PFSK-1 (cell line): ENCODE measurements around the gene NPIPA3. TPM values are rescaled to one million over a fixed set of nuclear protein-coding genes. Genes with fewer than 3 reads are reported as not detected.
"Not testable (repeated sequence)": the region's sequence is repeated elsewhere in the genome, so short reads cannot be mapped to it uniquely, and the experiment has no call there.

ENCODE experiments used
- FOXP2 ChIP-seq: optimal IDR thresholded peaks from 2 replicates; pipeline ENCODE3; 2011; ENCODE audit warnings: borderline replicate concordance, control low read depth, inconsistent platforms; ENCODE audit not compliant: insufficient read depth; ENCODE audit errors: extremely low read length, extremely low read depth
- POLR2AphosphoS5 ChIP-seq: IDR thresholded peaks from 2 replicates; pipeline ENCODE4 v1.6.1; 2012; ENCODE audit warnings: low read depth, mild to moderate bottlenecking, control low read depth, low read length, moderate library complexity
- SIN3A ChIP-seq: IDR thresholded peaks from 2 replicates; pipeline ENCODE4 v1.6.1; 2012; ENCODE audit warnings: mild to moderate bottlenecking, low read length, moderate library complexity, borderline replicate concordance; ENCODE audit not compliant: insufficient read depth
- TAF1 ChIP-seq: IDR thresholded peaks from 2 replicates; pipeline ENCODE4 v1.6.1; 2012; ENCODE audit warnings: low read length, control low read depth, borderline replicate concordance; ENCODE audit not compliant: insufficient read depth
- polyA plus RNA-seq: library from polyadenylated mRNA; unstranded; fragments of >200 nt; gene quantifications from one replicate; pipeline ENCODE4 v1.2.1, GENCODE V29; 2012; ENCODE audit warnings: low read depth, missing spikeins; ENCODE audit not compliant: insufficient read length
- TF ChIP-seq, protein P1 (sequence below), 2 experiments: IDR thresholded peaks; 2 replicates each; pipeline versions ENCODE4 v1.6.1 to v1.8.0; 2011 to 2012; ENCODE audit warnings: low read depth in 2 of 2, low read length in 2 of 2, control low read depth in 1 of 2, inconsistent platforms in 1 of 2, mild to moderate bottlenecking in 1 of 2, moderate library complexity in 1 of 2; ENCODE audit not compliant: insufficient read depth in 1 of 2

NPIPA3 gene
- polyA plus RNA-seq: 5.8 TPM

DNA sequence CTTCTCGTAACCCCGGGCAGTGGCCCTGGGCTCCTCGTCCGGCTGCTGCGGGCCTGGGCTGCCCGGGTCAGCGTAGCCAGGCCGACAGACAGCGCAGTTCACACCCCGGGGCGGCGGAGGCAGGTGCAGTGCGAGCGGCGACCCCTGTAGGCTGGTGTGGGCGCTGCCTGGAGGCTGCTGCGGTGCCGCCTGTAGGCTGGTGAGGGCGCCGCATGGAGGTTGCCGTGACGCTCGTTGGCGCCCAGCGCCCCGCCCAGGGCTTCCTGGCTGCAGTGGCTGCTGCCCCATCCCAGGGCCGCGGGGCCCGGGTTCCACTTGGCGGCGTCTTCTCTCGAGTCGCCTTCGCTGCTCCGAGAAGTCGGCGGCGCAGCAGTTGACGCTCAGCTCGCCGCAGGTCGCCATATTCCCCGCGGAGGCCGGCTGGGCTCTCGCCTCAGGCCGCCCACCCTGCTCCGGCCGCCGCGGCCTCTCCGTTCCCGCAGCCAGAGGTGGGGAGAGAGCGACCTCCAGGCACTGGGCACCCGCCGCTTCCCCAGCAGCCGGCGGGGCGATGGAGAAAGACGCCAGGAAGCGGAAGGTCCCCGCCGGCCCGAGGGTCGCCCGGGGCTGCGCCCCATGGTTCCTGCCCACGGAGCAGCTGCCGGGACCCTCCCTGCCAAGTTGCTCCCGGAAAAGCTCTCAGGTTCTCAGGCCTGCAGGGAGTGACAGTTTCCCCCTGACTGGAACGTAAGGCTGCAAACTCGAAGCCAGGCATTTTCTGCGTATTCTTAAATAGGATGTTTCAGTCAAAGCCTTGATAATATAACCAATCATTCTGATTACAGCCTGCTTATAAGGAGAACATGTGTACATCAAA lies at the start of gene NPIPA3:
Gene NPIPA3, plus strand, starts transcription at position 256 of the 856 bp plus-strand sequence. CDS start 5,533 bp downstream, outside the sequence.
- TF ChIP-seq TAF1, POLR2AphosphoS5, SIN3A: not testable (repeated sequence)

DNA sequence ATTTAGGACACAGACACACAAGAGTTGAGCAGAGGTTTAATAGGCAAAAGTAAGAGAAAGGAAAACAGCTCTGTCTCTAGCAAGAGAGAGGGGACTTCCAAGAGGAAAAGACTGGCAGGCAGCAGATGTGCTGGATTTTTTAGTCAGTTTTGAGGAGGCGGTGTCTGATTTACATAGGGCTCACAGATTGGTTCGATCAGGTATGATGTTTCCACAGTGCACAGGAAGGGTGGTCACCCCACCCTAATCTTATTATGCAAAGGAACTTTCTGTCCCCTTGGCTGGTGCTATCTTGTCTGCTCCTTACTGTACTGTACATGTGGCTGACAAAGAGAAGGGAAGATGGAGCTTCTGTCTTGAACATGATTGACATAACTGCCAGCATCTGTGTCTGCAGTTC lies 45.1 kb upstream of the NPIPA3 start:
- TF ChIP-seq TAF1 (no peak), FOXP2 (no peak), POLR2AphosphoS5 (no peak), SIN3A (no peak)
- TF ChIP-seq, protein P1, sequence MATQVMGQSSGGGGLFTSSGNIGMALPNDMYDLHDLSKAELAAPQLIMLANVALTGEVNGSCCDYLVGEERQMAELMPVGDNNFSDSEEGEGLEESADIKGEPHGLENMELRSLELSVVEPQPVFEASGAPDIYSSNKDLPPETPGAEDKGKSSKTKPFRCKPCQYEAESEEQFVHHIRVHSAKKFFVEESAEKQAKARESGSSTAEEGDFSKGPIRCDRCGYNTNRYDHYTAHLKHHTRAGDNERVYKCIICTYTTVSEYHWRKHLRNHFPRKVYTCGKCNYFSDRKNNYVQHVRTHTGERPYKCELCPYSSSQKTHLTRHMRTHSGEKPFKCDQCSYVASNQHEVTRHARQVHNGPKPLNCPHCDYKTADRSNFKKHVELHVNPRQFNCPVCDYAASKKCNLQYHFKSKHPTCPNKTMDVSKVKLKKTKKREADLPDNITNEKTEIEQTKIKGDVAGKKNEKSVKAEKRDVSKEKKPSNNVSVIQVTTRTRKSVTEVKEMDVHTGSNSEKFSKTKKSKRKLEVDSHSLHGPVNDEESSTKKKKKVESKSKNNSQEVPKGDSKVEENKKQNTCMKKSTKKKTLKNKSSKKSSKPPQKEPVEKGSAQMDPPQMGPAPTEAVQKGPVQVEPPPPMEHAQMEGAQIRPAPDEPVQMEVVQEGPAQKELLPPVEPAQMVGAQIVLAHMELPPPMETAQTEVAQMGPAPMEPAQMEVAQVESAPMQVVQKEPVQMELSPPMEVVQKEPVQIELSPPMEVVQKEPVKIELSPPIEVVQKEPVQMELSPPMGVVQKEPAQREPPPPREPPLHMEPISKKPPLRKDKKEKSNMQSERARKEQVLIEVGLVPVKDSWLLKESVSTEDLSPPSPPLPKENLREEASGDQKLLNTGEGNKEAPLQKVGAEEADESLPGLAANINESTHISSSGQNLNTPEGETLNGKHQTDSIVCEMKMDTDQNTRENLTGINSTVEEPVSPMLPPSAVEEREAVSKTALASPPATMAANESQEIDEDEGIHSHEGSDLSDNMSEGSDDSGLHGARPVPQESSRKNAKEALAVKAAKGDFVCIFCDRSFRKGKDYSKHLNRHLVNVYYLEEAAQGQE (IDR thresholded peaks at IDR 0.05; ENCODE audit: insufficient read depth in 1 of 2, low read depth in 2 of 2, low read length in 2 of 2): no peak

DNA sequence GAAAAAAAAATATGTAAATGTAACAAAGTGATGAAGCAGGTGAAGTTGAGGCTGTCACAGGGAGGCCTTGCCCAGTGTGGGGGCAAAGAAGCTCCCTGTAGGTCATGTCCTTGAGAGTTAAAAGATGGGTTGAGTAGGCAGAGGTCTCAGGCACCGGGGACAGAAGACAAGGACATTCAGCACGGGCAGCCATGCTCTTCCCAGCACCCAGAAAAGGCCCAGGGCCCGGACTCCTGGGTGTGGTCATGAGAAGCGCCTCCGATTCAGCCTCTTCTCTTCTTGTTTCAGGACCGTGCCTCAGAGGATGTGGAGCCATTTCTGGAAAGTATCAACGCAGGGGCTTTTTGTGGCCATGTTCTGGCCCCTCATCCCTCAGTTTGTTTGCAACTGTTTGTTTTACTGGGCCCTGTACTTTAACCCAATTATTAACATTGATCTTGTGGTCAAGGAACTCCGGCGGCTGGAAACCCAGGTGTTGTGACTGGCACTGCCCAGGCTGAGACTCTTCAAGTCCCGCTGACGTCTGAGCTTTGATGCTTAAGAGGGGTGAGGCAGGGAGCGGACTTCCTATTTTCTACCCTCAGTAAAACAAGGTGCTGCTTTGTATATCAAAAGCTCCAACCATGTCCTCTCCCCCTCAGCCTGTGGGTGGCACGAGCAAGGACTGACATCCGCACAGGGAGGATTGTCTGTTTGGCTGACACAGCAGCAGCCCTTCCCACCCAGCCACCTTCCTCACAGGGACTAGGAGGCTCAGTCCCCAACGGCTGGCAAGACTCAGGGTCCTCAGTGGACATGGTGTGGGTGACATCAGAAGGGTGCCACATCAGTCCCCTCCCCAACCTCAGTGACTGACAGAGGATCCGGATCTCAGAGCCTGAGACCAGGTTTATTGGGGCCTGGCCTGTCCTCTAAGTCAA lies 35.6 kb upstream of the NPIPA3 start:
- TF ChIP-seq, protein P1 (IDR thresholded peaks at IDR 0.05; ENCODE audit: insufficient read depth in 1 of 2, low read depth in 2 of 2, low read length in 2 of 2): no peak
- TF ChIP-seq SIN3A (no peak), TAF1 (no peak), POLR2AphosphoS5 (no peak), FOXP2 (no peak)

DNA sequence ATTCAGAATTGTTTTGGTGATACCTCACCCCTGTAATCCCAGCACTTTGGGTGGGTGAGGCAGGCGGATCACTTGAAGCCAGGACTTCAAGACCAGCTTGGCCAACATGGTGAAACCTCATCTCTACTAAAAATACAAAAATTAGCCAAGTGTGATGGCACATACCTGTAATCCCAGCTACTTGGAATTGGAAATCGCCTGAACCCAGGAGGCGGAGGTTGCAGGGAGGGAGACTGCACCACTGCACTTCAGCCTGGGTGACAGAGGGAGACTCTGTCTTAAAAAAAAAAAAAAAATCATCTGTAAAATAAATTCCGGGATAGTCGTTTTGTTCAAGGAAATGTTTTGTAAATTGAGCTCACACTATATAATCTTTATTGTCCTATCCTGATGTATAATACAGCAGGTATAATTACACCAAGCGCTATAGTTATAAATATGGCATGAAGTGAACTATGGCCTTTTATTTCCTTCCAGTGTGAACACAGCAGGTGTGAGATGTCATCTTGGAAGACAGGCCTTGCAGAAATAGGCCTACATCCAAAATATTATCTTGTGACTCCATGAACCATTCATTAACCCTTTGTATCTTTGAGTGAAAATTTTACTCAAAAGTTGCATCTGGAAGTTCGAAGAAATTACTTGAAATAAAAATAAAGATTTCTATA lies 34.5 kb upstream of the NPIPA3 start:
- TF ChIP-seq, protein P1 (IDR thresholded peaks at IDR 0.05; ENCODE audit: insufficient read depth in 1 of 2, low read depth in 2 of 2, low read length in 2 of 2): no peak
- TF ChIP-seq SIN3A (no peak), TAF1 (no peak), FOXP2 (no peak), POLR2AphosphoS5 (no peak)

DNA sequence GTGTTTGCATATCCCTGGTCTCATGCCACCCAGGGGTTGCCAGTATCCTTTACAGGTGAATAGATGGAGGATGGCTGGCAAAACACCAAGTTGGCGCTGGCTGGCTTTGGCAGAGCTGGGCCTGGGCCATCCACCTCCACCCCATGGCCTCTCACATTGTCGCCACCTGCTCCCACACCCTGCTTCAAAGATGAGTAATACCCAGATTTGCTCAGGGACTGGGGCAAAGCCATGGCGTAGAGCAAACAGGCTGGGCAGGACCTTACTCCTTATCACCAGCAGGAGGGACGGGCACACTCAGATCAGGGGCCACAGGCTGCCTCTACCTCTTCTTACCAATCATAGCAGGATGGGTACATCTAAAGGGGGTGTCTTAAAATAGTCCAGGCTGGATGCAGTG lies 33.4 kb upstream of the NPIPA3 start:
- no peak for TF ChIP-seq SIN3A
- no peak for TF ChIP-seq TAF1
- no peak for TF ChIP-seq POLR2AphosphoS5
- TF ChIP-seq FOXP2: no peak
- TF ChIP-seq, protein P1 (IDR thresholded peaks at IDR 0.05; ENCODE audit: insufficient read depth in 1 of 2, low read depth in 2 of 2, low read length in 2 of 2): no peak
